MM.1S (cell line): Measurements from ENCODE around the gene STRADB.

ENCODE experiments used
- EZH2 ChIP-seq: fragments of 300-600 bp; sonication (generic); optimal IDR thresholded peaks from 2 replicates; pipeline ENCODE3; 2017; ENCODE audit warnings: low read depth, mild to moderate bottlenecking, antibody characterized with exemption, low read length, mixed read lengths
- TF ChIP-seq, protein P1 (sequence below): fragments of 300-600 bp; sonication (generic); IDR thresholded peaks from 2 replicates; pipeline ENCODE4 v1.5.1; 2016; ENCODE audit warnings: antibody characterized with exemption, low read length, mixed read lengths

DNA sequence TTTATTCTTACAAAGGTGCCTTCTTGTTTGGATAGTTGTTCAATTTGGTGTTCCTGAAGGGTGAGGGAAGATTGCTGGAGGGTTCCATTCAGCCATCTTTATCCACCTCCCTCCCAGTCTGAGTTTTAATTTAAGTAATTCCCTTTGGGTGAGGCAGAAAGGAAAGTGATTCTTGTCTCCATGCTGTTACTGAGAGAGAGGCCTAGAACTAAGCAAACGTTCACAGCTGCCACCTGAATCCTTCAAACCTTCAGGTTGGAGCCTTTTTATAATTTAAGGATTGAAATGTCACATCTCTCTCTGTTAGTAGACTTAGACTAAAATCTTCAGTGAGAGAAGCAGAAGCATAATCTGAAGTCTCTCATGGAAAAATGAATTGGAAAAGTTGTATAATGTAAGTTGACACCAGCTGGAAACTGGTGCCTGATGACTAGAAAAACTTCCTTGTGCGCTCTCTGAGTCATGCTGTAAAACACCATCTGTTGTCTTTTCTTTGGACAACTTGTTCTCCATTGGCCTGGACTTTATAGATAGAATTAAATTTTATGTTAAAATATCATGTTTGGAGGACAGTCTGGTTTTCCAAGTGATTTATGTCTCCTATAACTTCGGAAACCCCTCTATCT is 14.6 kb downstream of the STRADB start:
- TF ChIP-seq, protein P1, sequence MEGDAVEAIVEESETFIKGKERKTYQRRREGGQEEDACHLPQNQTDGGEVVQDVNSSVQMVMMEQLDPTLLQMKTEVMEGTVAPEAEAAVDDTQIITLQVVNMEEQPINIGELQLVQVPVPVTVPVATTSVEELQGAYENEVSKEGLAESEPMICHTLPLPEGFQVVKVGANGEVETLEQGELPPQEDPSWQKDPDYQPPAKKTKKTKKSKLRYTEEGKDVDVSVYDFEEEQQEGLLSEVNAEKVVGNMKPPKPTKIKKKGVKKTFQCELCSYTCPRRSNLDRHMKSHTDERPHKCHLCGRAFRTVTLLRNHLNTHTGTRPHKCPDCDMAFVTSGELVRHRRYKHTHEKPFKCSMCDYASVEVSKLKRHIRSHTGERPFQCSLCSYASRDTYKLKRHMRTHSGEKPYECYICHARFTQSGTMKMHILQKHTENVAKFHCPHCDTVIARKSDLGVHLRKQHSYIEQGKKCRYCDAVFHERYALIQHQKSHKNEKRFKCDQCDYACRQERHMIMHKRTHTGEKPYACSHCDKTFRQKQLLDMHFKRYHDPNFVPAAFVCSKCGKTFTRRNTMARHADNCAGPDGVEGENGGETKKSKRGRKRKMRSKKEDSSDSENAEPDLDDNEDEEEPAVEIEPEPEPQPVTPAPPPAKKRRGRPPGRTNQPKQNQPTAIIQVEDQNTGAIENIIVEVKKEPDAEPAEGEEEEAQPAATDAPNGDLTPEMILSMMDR: no peak
- TF ChIP-seq EZH2: no peak
